ENCODE measurements around the gene SLC15A3. TPM values are rescaled to one million over a fixed set of nuclear protein-coding genes. Genes with fewer than 3 reads are reported as not detected.

The SLC15A3 gene
- total and polyA plus RNA-seq, 8 donors = 2.0 to 25.3 (median 6.1) TPM

DNA sequence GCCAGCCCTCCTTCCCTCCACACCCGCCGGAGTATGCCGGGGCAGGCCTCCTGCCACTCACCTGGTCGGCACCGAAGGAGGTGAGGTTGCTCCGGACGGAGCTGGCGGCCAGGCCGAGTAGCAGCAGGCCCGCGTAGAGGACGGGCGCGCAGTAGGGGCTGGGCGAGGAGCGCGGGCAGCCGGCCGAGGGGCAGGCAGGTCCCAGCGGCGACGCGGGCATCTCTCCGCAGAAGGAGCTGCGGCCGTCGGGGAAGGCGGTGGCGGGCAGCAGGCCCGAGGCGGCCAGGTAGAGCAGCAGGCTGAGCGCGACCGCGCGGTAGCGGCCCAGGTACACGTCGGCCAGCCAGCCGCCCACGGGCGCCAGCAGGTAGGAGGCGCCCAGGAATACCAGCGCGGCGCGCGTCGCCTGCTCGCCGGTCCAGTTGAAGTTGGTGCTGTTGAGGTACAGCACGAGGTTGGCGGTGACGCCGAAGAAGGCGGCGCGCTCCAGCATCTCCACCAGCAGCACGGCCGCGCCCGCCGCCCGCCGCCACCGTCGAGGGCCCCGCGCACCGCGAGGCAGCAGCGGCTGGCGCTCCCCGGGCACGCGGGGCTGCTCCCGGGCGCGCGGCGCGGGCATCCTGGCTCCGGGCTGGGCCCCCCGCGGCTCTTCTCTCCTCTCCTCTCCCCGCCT, 907 bp downstream of the SLC15A3 start:
- peak in 1 of 6 donors; percentile 64 for DNase-seq
- FAIRE-seq = no peak
- WGBS, 2 donors = 26 to 30% methylated on average over 51 to 86 of the region's 86 CpGs
- ATAC-seq = peak in 2 of 4 donors; percentile 4 to 18
- TF ChIP-seq, protein P1, sequence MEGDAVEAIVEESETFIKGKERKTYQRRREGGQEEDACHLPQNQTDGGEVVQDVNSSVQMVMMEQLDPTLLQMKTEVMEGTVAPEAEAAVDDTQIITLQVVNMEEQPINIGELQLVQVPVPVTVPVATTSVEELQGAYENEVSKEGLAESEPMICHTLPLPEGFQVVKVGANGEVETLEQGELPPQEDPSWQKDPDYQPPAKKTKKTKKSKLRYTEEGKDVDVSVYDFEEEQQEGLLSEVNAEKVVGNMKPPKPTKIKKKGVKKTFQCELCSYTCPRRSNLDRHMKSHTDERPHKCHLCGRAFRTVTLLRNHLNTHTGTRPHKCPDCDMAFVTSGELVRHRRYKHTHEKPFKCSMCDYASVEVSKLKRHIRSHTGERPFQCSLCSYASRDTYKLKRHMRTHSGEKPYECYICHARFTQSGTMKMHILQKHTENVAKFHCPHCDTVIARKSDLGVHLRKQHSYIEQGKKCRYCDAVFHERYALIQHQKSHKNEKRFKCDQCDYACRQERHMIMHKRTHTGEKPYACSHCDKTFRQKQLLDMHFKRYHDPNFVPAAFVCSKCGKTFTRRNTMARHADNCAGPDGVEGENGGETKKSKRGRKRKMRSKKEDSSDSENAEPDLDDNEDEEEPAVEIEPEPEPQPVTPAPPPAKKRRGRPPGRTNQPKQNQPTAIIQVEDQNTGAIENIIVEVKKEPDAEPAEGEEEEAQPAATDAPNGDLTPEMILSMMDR (IDR thresholded peaks at IDR 0.05) = no peak
- Histone ChIP-seq H3K9me3 (no peaks in the 10 kb centered on the region), H3K36me3 (no peaks in the 10 kb centered on the region), H3K4me3 (peak overlapping the region in 1 of 4 donors; percentile 42), H3K27ac (peak overlapping the region in 1 of 4 donors; percentile 4), H3K27me3 (no peaks in the 10 kb centered on the region), H3K4me1 (no peaks in the 10 kb centered on the region)
- intact Hi-C loops (cut with DNase I) = no loop called here

DNA sequence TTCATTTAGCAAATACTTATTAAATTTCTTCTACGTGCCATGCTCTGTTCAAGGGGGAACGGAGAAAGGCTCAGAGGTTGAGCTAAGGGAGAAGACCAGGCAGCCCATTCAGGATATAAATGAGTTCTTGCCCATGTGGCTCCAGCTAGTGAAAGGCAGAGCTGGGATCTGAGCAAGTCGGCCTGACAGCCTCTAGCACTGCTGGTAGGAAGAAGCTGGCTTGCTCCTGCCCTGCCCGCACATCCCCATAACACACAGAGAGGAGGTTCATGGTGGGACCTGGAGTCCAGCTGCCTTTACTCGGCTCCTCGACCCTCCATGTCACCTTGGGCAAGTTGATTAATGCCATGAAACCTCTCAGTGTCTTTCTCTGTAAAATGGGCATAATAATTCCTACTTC, 2.0 kb downstream of the SLC15A3 start:
- 76 to 81% methylated on average over 6 of the region's 6 CpGs for whole genome bisulfite sequencing, 2 donors
- H3K36me3 ChIP-seq = no peaks in the 10 kb centered on the region
- H3K9me3 ChIP-seq = no peaks in the 10 kb centered on the region
- peak overlapping the region in 1 of 4 donors; percentile 42 for H3K4me3 ChIP-seq
- intact Hi-C loops (cut with DNase I) = no loop called here
- peak in 1 of 6 donors; percentile 35 for DNase-seq
- no peak for ATAC-seq
- H3K27me3 ChIP-seq = no peaks in the 10 kb centered on the region
- no peak for FAIRE-seq
- no peaks in the 10 kb centered on the region for H3K4me1 ChIP-seq
- H3K27ac ChIP-seq = no peak overlapping the region
- TF ChIP-seq, protein P1 (IDR thresholded peaks at IDR 0.05) = no peak

DNA sequence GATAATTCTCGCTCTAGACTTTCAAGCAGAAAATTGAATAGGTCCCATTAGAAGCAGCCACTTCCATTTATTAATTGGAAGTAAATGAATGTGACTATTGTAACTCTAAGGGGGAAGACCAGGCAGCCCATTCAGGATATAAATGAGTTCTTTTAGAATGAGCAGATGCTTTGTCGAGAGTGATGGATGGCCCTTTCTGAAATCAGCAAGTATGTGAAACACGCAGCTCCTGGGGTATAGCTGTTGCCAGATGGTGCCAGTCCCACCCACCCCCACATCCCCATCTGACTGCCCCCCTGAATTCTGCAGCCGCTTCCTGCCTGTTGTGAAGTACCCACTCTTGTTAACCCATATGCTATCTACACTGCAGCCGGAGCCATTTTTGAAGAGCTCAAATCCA, 3.7 kb downstream of the SLC15A3 start:
- DNase-seq (no peak), FAIRE-seq (no peak), ATAC-seq (no peak)
- H3K4me3 ChIP-seq = no peak overlapping the region
- H3K9me3 ChIP-seq = no peaks in the 10 kb centered on the region
- 54 to 66% methylated on average over 5 of the region's 5 CpGs for WGBS, 2 donors
- H3K4me1 ChIP-seq = no peaks in the 10 kb centered on the region
- H3K27me3 ChIP-seq = no peaks in the 10 kb centered on the region
- TF ChIP-seq, protein P1 (IDR thresholded peaks at IDR 0.05) = no peak
- intact Hi-C loops (cut with DNase I) = no loop called here
- no peaks in the 10 kb centered on the region for H3K36me3 ChIP-seq
- no peak overlapping the region for H3K27ac ChIP-seq

DNA sequence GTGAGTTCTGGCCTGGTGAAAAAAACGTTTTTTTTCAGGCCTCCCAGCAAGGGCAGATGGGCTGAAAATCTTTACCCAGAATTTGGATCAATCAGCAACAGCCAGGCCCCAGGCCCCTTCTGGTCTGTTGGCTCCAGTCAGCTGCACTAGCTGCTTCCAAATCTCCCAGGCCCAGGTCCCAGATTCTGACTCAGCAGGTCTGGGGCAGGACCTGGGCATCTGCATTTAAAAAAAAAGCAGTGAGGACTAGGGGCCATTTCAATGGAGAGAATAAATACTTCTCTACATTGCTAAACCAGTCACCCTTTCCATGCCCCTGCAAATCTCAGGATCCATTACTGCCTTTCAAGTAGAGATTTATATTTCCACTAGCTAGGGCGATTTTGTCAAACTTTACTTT, 4.3 kb downstream of the SLC15A3 start:
- ATAC-seq (no peak), DNase-seq (peak in 1 of 6 donors; percentile 21), FAIRE-seq (no peak)
- H3K27me3 ChIP-seq = no peaks in the 10 kb centered on the region
- TF ChIP-seq, protein P1 (IDR thresholded peaks at IDR 0.05) = no peak
- H3K4me3 ChIP-seq = no peak overlapping the region
- no peaks in the 10 kb centered on the region for H3K4me1 ChIP-seq
- H3K36me3 ChIP-seq = no peaks in the 10 kb centered on the region
- no peaks in the 10 kb centered on the region for H3K9me3 ChIP-seq
- no peak overlapping the region for H3K27ac ChIP-seq
- intact Hi-C loops (cut with DNase I) = no loop called here
- WGBS, 2 donors = 32 to 39% methylated on average over 2 of the region's 2 CpGs

DNA sequence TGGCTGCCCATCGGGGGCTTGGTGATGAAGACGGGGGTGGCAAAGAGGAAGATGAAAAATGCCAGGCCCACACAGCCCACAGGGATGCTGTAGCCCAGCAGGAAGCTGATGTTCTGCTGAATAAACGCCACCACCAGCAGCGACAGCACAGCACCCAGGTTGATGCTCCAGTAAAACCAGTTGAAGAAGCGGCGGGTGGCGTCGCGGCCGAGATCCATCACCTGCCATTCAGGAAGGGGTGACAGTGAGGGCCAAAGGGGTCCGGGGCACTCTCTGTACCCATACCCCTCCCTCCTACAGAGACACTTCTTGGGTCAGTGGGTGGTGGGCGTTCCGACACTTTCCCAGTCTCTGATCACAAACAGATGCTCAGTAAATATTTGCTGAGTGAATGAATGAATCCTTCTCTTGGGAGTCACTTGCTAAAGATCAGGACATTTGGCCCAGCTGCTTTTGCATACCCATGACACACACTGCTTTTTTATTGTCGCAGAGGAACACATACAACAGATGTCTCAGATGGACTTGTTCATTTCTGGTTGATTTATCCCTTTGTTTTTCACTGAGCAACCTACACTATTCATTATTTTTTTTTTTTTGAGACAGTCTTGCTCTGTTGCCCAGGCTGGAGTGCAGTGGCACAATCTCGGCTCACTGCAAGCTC, 5.2 kb downstream of the SLC15A3 start:
- TF ChIP-seq, protein P1 (IDR thresholded peaks at IDR 0.05) = no peak
- Histone ChIP-seq H3K27me3 (no peaks in the 10 kb centered on the region), H3K4me3 (no peak overlapping the region), H3K9me3 (no peaks in the 10 kb centered on the region), H3K36me3 (no peaks in the 10 kb centered on the region), H3K4me1 (no peaks in the 10 kb centered on the region), H3K27ac (no peak overlapping the region)
- 65 to 77% methylated on average over 15 of the region's 15 CpGs for WGBS, 2 donors
- ATAC-seq = no peak
- FAIRE-seq = no peak
- intact Hi-C loops (cut with DNase I) = no loop called here
- DNase-seq = peak in 1 of 6 donors; percentile 36
